ENCODE measurements around the gene MBNL1.

Gene MBNL1

GRCh38 chr3:152278756-152279427, 10.2 kb downstream of the MBNL1 start:
- DNase-seq, result no peak

DNA sequence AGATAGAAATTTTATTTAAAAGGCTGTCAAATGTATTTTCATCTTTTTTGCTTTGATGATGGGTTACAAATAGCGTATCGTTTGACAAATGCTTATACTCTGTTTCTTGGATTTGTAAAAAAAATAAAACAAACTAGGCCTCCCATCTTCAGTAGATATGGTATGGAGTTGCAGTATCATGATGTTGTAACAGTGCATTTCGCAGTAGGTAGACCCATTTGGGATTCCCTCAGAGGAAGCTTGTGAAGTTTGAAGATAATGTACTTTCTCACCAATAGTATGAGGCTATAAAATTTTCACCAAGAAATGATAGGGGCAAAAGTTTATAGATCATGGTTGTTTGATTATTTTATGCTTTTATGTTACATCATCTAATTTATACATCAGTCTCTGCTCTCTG, 10.8 kb downstream of the MBNL1 start:
- no peak for DNase-seq

GRCh38 chr3:152280539-152280938, 11.8 kb downstream of the MBNL1 start:
- DNase-seq, result no peak

DNA sequence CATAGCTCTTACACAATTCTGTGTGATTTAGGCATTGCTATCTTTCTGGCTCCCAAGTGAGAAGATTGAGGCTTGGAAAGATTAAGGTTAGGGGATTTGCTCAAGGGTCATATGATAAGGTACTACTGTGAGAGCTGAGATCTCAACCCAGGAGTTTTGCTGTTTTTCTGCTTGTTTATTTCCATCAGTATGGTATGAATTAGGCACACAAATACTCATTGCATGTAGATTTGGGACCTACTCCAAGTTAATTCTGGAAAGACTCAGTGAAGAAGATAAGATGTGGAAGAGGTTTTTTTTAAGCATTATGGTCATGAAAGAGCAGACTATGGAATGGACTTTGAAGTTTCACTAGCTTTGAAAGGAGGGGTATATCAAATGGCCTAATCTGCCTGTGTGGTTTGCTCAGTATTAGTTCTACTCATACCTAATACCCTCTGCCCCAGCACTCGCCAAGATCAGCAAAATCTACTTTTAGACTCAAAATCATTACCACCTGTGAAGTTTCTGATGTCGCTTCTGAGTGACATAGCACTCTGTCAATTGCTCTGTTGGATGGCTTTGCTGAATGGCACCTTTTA, 12.5 kb downstream of the MBNL1 start:
- no peak for DNase-seq

GRCh38 chr3:152282813-152283212, 14.1 kb downstream of the MBNL1 start:
- DNase-seq, result no peak

DNA sequence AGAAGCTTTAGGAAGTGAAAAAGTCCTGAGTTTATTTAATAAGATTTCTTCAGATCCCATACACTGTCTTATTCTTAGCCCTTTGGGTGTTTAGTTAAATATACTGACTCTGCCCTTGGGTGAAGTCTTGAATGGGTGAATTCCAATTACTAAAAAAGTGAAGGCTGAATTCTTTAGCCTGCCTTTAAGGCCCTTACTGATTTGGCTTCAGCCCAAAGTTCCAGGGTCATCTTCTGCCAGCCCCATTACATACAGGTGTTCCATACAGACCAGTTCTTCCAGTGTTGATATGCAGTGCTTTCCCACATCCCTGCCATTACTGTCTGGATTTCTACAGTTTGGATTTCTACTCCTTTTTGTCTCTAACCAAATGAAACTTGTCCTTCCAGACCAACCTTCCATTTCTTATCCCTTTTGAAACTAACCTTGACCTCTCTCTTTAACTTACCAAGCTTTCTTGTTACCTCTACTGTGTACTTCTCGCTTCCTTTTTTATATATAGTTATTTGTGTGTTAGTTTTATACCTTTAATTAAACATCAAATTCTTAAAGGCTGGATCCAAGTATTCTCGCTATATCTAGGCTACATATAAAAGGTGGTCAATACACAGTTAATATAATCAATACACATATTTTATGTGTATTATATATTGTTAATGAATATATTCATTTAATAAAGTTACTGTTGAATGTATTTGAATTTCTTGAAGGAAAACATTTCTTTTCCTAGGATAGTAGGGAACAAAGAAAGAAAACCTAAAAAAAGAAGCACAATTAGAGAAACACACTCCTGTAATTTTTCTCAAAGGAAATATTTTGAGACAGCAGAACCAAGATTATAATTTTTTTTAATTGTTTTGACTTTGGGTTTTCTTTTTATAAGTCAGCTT, 15.0 kb downstream of the MBNL1 start:
- no peak for DNase-seq

DNA sequence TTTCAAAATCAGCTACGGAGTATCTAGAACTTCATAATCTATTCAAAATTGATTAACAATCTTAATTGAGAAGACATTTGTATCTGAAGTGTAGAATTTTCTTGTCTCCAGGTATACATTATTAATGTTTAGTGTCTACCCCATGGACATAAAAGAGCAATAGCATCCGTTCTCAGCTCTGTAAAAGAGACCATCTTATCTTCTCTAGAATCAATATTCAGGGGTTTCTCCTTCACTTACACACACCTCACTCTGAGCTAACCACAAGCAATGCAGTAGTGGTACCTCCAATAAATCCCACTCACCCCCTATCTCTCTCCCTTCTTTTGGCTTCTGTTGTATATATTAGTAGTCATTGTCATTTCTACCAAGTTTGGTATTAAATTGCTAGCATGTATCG, 16.2 kb downstream of the MBNL1 start:
- DNase-seq, result no peak

DNA sequence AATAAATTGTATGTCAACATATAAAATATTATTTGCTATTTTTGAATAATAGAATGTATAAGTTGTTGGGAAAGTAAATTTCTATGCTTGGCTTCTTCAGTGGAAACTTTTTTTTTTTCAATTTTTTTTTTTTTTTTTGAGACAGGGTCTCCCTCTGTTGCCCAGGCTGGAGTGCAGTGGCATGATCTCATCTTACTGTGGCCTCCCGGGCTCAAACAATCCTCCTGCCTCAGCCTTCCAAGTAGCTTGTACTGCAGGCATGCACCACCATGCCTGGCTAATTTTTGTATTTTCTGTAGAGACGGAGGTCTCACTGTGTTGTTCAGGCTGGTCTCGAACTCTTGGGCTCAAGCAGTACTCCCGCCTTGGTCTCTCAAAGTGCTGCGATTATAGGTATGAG, 16.8 kb downstream of the MBNL1 start:
- no peak for DNase-seq

DNA sequence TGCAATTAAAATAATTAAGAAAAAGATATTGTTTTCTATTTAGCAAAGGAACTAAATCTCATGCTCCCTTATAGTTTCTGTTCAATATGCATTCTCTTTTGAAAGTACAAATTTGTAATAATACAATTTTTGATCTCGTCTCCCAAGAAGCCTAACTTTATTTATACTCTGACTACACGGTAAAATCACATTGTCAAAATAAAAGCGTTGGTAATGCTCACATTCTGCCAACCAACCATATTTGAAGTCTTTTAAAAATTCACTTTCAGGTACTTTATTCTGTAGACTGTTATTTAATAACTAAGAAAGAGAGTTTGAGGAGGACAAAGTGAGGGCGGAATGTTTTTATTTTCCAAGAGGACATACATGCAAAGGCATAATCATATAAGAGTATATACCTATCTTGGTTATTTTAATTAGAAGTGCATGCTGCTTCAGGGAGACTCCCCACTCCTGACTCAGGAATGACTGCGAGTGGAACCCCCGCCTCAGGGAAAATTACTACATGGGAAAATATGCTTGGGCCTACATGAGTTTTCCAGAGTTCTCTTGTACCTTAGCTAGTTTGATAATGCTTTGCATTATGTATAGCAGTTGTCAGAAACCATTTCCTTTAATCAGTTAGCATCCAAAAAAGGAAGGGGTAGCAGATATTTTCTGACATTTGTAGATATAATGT, 19.3 kb downstream of the MBNL1 start:
- no peak for DNase-seq

GRCh38 chr3:152288681-152289080, 20.0 kb downstream of the MBNL1 start:
- DNase-seq, result no peak

- no peak for DNase-seq
These were observed 21.0 kb downstream of the MBNL1 start for GRCh38 chr3:152289708-152290107.

- no peak for DNase-seq
These were observed 21.6 kb downstream of the MBNL1 start for GRCh38 chr3:152290374-152290773.

DNA sequence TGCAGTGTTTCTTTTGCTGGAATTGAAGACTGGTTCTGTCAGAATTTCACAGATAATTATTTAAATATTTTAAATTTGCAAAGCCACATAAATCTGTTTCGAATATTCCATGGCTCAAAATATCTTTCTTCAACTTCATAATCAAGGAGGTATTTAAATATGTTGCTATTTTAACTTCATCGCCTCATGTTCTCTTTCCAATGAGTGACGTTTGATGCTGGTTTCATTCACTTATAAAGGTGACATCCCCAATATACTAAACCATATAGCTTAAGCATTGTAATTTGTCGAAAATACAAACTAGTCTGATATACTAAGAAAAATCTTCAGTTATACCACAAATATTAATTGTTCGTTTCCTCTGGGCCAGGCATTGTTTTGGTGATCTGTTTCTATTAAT, 22.5 kb downstream of the MBNL1 start:
- DNase-seq, result no peak

GRCh38 chr3:152291649-152292066, 22.9 kb downstream of the MBNL1 start:
- DNase-seq, result no peak

DNA sequence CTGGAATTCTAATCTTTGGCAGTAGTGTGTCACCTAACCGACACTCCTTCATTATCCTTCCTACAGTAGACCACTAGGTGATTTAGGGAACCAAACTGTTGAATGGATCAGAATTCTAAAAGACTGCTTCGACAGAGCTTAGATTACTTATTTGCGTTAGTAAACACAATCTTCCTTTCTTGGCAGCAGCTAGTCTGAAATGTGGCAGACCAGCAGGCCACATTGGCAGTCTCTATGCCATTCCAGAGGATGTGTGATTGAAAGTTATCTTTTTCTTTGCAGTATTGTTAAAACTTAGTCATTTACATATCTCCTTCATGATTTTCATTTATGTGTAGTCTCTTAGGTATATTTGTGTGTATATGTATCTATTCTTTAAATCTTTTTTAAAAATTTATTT, 23.6 kb downstream of the MBNL1 start:
- no peak for DNase-seq

DNA sequence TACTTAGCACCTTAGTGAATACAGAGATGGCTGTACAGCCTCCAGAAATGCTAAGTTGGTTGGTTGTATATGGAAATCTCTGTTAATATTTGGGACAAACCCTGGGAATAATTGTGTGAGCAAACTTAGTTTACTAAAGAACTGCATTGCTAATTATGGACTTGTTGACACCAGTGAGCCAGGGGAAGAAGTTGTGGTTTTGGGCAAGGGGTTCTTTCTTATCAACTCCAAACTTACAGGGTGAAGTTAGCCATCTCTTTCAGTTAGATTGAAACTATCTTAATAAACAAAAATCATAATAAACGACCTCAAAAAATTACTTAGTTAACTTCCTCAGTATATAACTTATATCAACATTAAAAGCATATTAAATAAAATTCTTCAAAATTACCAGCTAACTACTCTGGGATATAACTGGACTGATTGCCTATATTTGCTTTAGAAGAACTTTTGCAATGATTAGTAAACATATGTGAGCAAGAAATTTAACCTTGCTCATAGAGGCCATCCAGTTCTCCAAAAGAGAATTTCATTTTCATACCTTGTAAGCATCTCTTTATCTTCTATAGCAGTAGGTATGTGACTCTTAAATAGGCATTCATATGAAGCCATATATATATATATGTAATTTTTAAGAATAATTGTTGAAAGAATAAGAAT, 24.7 kb downstream of the MBNL1 start:
- DNase-seq, result no peak

GRCh38 chr3:152295344-152295743, 26.6 kb downstream of the MBNL1 start:
- DNase-seq, result no peak

DNA sequence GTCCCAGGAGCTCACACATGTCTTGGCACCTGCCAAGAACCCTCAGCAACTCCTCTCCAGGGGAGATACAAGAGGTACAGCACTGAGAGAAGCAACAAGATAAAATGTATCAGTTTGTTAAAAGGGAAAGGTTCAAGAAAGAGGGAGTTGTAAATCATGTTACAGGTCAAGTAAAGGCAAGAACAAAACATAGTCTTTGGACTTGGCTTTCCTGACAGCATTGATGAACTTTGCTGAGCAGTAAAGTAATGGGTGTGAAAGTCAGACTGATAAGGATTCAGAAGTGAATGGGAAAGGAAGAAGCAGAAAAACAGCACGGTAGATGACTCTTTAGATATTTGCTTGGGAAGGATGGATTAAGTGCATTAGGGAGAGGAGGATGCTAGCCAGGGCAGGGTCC, 27.1 kb downstream of the MBNL1 start:
- no peak for DNase-seq

GRCh38 chr3:152296382-152296781, 27.7 kb downstream of the MBNL1 start:
- DNase-seq, result no peak

GRCh38 chr3:152296971-152297370, 28.2 kb downstream of the MBNL1 start:
- DNase-seq, result no peak

DNA sequence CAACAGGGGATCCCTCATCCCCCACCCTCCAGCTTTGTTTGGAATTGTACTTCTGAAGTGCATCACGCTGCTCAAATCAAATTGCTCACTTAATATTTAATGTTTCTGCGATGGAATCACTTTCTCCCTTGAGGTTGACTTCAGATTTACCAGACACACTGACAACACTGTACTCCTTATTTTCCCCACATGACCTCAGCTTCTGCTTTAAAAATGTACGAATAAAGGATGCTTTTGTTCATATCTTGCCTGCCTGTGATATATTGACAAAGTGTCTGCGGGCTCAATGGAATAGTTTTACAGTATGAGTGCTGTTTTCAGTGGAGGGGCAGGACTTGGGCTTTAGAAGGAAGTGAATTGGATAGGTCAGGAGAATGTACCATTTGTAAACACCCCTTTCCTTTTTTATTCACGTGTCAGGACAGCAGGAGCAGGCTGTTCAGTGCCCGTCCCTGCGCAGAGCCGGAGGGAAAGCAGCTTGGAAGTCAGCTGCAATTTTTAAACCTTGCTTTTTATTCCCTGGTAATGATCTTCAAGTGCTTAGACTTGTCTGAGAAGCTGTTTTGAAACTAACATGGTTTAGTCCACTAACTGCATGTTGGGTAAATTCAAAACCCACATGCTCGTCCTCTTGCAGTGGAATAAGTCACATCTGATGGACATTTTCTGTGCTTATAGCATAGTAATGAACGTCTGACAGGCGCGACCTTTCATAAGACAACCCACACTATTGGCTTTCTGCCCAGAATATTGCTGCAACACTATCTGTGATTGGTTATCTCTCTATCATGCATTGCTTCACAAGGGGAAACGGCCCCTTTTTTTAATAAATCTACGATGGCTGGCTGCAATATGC, 29.9 kb downstream of the MBNL1 start:
- peak; percentile 84 for DNase-seq
